GM19193 (cell line): ENCODE measurements around the gene AKAP12.

ENCODE experiments used
- POLR2A ChIP-seq: IDR thresholded peaks from 4 replicates; pipeline ENCODE4 v1.6.1; 2011; ENCODE audit not compliant: insufficient read depth, insufficient read length; ENCODE audit errors: extremely low read depth

Gene AKAP12

GRCh38 chr6:151325075-151326050 lies 85.6 kb downstream of the AKAP12 start:
- TF ChIP-seq POLR2A = no peak

GRCh38 chr6:151326116-151326825 lies 86.5 kb downstream of the AKAP12 start:
- TF ChIP-seq POLR2A = no peak

- TF ChIP-seq POLR2A = no peak
Observed at GRCh38 chr6:151327101-151327500, 87.3 kb downstream of the AKAP12 start.

GRCh38 chr6:151330130-151330696 lies 90.4 kb downstream of the AKAP12 start:
- no peak for TF ChIP-seq POLR2A

- no peak for TF ChIP-seq POLR2A
Observed at GRCh38 chr6:151335930-151336329, 96.2 kb downstream of the AKAP12 start.

- TF ChIP-seq POLR2A = no peak
Observed at GRCh38 chr6:151338651-151339200, 99.0 kb downstream of the AKAP12 start.

GRCh38 chr6:151339369-151339768 lies 99.6 kb downstream of the AKAP12 start:
- no peak for TF ChIP-seq POLR2A

- no peak for TF ChIP-seq POLR2A
Observed at GRCh38 chr6:151340219-151340978, 100.6 kb downstream of the AKAP12 start.

- no peak for TF ChIP-seq POLR2A
Observed at GRCh38 chr6:151341476-151342195, 101.9 kb downstream of the AKAP12 start.

- TF ChIP-seq POLR2A = no peak
Observed at GRCh38 chr6:151349651-151350270, 110.0 kb downstream of the AKAP12 start.

- TF ChIP-seq POLR2A = no peak
Observed at GRCh38 chr6:151350442-151351145, 110.8 kb downstream of the AKAP12 start.

GRCh38 chr6:151351146-151351700 lies 111.5 kb downstream of the AKAP12 start:
- no peak for TF ChIP-seq POLR2A

- no peak for TF ChIP-seq POLR2A
Observed at GRCh38 chr6:151351731-151352130, 112.0 kb downstream of the AKAP12 start.
